Measurements from ENCODE around the gene VPS9D1. TPM values are rescaled to one million over a fixed set of nuclear protein-coding genes. Genes with fewer than 3 reads are reported as not detected.

VPS9D1 gene
- total RNA-seq, 1 donor from 2014 or later: 17.9 TPM

GRCh38 chr16:89708481-89708931, 12.2 kb downstream of the VPS9D1 start:
- no peak overlapping the region for H3K4me3 Mint-ChIP-seq (ENCODE audit: low read depth)
- H3K27ac Mint-ChIP-seq: no peak overlapping the region
- H3K9me3 Mint-ChIP-seq (ENCODE audit: low read depth): no peaks in the 10 kb centered on the region
- DNase-seq (ENCODE audit: low spot score, unreplicated experiment): no peak
- peaks cover 6% of the 10 kb centered on the region for H3K27me3 Mint-ChIP-seq
- TF ChIP-seq CTCF (IDR thresholded peaks at IDR 0.05; ENCODE audit: unreplicated experiment): no peak
- peaks cover 2% of the 10 kb centered on the region for H3K4me1 Mint-ChIP-seq (ENCODE audit: low read depth)
- H3K36me3 Mint-ChIP-seq (ENCODE audit: insufficient read depth): no peaks in the 10 kb centered on the region

DNA sequence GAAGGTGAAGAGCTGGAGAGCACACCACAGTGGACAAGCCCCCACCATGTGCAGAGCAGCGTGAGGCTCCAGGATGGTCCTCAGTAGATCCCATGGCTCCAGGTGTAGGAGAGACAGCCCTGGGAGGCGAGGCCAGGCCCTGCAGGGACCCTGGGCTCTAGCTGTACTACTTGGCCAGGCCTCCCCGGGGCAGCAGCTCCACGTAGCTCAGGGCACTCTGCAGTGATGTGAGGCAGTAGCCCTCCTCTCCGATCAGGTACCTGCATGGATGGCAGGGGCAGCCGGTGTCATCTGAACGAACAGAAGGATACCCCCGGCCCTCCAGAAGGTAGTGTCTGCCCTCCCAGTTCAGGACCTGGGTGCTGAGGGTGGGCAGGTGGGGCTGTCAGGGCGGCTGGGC, 13.0 kb downstream of the VPS9D1 start:
- H3K27me3 Mint-ChIP-seq: peaks cover 6% of the 10 kb centered on the region
- H3K4me1 Mint-ChIP-seq (ENCODE audit: low read depth): peaks cover 2% of the 10 kb centered on the region
- DNase-seq (ENCODE audit: low spot score, unreplicated experiment): no peak
- TF ChIP-seq CTCF (IDR thresholded peaks at IDR 0.05; ENCODE audit: unreplicated experiment): no peak
- H3K4me3 Mint-ChIP-seq (ENCODE audit: low read depth): no peak overlapping the region
- no peak overlapping the region for H3K27ac Mint-ChIP-seq
- no peaks in the 10 kb centered on the region for H3K9me3 Mint-ChIP-seq (ENCODE audit: low read depth)
- H3K36me3 Mint-ChIP-seq (ENCODE audit: insufficient read depth): no peaks in the 10 kb centered on the region

DNA sequence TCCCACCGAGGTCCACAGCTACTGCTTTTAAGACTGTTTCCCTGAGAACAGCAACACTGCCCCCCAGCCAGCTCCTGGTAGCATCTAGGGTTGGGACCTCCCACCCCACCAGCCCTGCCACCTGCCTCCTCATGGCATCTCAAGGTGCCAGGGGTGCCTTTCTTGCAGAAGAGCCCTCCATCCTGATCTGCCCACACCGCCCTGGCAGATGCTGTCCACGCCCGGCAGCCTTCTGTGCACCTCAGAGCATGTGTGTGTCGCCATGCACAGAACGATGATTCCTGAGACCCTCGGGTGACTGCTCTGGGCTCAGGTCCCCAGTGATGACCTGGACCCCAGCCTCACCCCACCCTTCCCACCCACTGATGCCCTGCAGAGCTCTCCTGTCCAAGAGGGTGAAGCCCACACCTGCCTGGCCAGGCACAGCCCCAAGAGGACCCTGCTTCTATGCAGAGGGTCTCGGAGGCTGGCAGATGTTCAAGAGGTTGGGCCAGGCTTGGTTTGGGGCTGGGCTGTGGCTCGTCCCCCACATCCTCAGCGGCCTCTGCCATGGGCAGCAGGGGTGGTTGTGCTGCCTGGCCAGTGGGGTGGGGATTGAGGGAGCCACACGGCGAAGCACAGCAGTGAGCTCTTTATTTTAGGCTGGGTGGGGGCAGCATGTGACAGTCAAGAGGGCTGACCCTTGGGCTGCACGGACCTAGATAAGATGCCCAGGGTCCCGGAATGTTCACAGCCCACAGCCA, 14.0 kb downstream of the VPS9D1 start:
- H3K36me3 Mint-ChIP-seq (ENCODE audit: insufficient read depth): no peaks in the 10 kb centered on the region
- peaks cover 5% of the 10 kb centered on the region for H3K4me1 Mint-ChIP-seq (ENCODE audit: low read depth)
- peaks cover 6% of the 10 kb centered on the region for H3K27me3 Mint-ChIP-seq
- H3K4me3 Mint-ChIP-seq (ENCODE audit: low read depth): no peak overlapping the region
- no peak for TF ChIP-seq CTCF (IDR thresholded peaks at IDR 0.05; ENCODE audit: unreplicated experiment)
- H3K27ac Mint-ChIP-seq: no peak overlapping the region
- H3K9me3 Mint-ChIP-seq (ENCODE audit: low read depth): no peaks in the 10 kb centered on the region
- no peak for DNase-seq (ENCODE audit: low spot score, unreplicated experiment)

GRCh38 chr16:89705006-89705405, 15.7 kb downstream of the VPS9D1 start:
- H3K36me3 Mint-ChIP-seq (ENCODE audit: insufficient read depth): no peaks in the 10 kb centered on the region
- peaks cover 5% of the 10 kb centered on the region for H3K4me1 Mint-ChIP-seq (ENCODE audit: low read depth)
- TF ChIP-seq CTCF (IDR thresholded peaks at IDR 0.05; ENCODE audit: unreplicated experiment): no peak
- no peak overlapping the region for H3K4me3 Mint-ChIP-seq (ENCODE audit: low read depth)
- DNase-seq (ENCODE audit: low spot score, unreplicated experiment): no peak
- H3K27ac Mint-ChIP-seq: peak overlapping the region; percentile 73
- peaks cover 6% of the 10 kb centered on the region for H3K27me3 Mint-ChIP-seq
- no peaks in the 10 kb centered on the region for H3K9me3 Mint-ChIP-seq (ENCODE audit: low read depth)

DNA sequence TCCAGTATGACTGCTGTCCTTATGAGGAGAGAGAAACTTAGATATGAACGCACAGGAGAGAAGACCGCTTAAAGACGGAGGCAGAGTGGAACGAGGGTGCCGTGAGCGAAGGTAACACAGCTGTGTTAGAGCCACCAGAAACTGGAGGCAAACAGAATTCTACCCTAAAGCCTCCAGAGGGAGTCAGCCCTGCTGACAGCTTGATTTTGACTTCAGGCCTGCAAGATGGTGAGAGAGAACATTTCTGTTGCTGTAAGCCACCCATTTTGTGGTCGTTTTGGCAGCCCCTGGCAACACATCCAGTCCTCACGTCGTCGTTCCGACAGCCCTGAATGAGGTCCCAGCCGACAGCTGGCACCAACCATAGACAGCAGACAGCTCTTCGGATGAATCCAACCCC, 16.4 kb downstream of the VPS9D1 start:
- Mint-ChIP-seq H3K9me3 (ENCODE audit: low read depth) (no peaks in the 10 kb centered on the region), H3K4me1 (ENCODE audit: low read depth) (peaks cover 6% of the 10 kb centered on the region), H3K36me3 (ENCODE audit: insufficient read depth) (no peaks in the 10 kb centered on the region), H3K4me3 (ENCODE audit: low read depth) (no peak overlapping the region), H3K27me3 (peaks cover 6% of the 10 kb centered on the region), H3K27ac (peak overlapping the region; percentile 64)
- no peak for DNase-seq (ENCODE audit: low spot score, unreplicated experiment)
- no peak for TF ChIP-seq CTCF (IDR thresholded peaks at IDR 0.05; ENCODE audit: unreplicated experiment)

Data from progenitor cell of endocrine pancreas (in vitro differentiated cells).